Nasal cavity respiratory epithelium epithelial cell of viscerocranial mucosa (primary cell): ENCODE data around the gene GREM2. TPM values are rescaled to one million over a fixed set of nuclear protein-coding genes. Genes with fewer than 3 reads are reported as not detected.

ENCODE experiments used
- total RNA-seq: library from RNA; depleted of rRNA; stranded (reverse); fragments of >200 nt; gene quantifications from 2 replicates; pipeline ENCODE4 v1.2.3, GENCODE V29; 2014

GREM2 gene
- total RNA-seq = not detected in 2 replicates

GRCh38 chr1:240611619-240612480 is at the start of gene GREM2:
Gene GREM2 (minus strand): TSS chr1:240612155. CDS start chr1:240493475, 118,680 bp downstream.

